Neural cell (in vitro differentiated cells): ENCODE data around the gene DUOX1. TPM values are rescaled to one million over a fixed set of nuclear protein-coding genes. Genes with fewer than 3 reads are reported as not detected.

Experiments used
- H2AFZ ChIP-seq: fragments of 200-600, 300-800 bp; sonication (generic), shearing (Covaris generic); 2 replicates; pipeline ENCODE4 v1.6.0; 2014; ENCODE audit warnings: low read depth, mild to moderate bottlenecking, antibody characterized with exemption, low read length, moderate library complexity
- H3F3A ChIP-seq: fragments of 200-600 bp; shearing (Covaris generic); 2 replicates; pipeline ENCODE4 v1.6.1; 2016; ENCODE audit warnings: mild to moderate bottlenecking, moderate library complexity, mixed read lengths, antibody characterized with exemption, low read length; ENCODE audit not compliant: insufficient read depth, poor library complexity, severe bottlenecking
- H3K27ac ChIP-seq: fragments of 200-600, 300-800 bp; sonication (generic), shearing (Covaris generic); 2 replicates; pipeline ENCODE4 v1.5.1; 2014; ENCODE audit warnings: mild to moderate bottlenecking, low read length, moderate library complexity
- H3K27me3 ChIP-seq: fragments of 300-800, 200-600 bp; sonication (generic), shearing (Covaris generic); 2 replicates; pipeline ENCODE4 v1.6.0; 2014; ENCODE audit warnings: mild to moderate bottlenecking, low read depth, low read length, moderate library complexity; ENCODE audit not compliant: insufficient read depth
- H3K36me3 ChIP-seq: fragments of 300-800, 200-600 bp; sonication (generic), shearing (Covaris generic); 2 replicates; pipeline ENCODE4 v1.5.1; 2014; ENCODE audit warnings: mild to moderate bottlenecking, antibody characterized with exemption, low read length, moderate library complexity; ENCODE audit not compliant: insufficient read depth
- H3K4me2 ChIP-seq: fragments of 300-800, 200-600 bp; sonication (generic), shearing (Covaris generic); 2 replicates; pipeline ENCODE4 v1.6.0; 2014; ENCODE audit warnings: mild to moderate bottlenecking, low read length
- H3K4me3 ChIP-seq: fragments of 300-800, 200-600 bp; sonication (generic), shearing (Covaris generic); 2 replicates; pipeline ENCODE4 v1.5.1; 2014; ENCODE audit warnings: mild to moderate bottlenecking, low read length, moderate library complexity
- H3K79me2 ChIP-seq: fragments of 200-600 bp; shearing (Covaris generic); replicated peaks from 2 replicates; pipeline ENCODE4 v1.6.0; 2014; ENCODE audit warnings: mild to moderate bottlenecking, low read length, moderate library complexity; ENCODE audit not compliant: insufficient read depth
- H3K9ac ChIP-seq: fragments of 300-800, 200-600 bp; sonication (generic), shearing (Covaris generic); 2 replicates; pipeline ENCODE4 v1.6.1; 2016; ENCODE audit warnings: mild to moderate bottlenecking, low read length, mixed read lengths
- H3K9me2 ChIP-seq: fragments of 200-600 bp; shearing (Covaris generic); 2 replicates; pipeline ENCODE4 v1.6.1; 2016; ENCODE audit warnings: mild to moderate bottlenecking, low read length, mixed read lengths; ENCODE audit not compliant: insufficient read depth
- H3K9me3 ChIP-seq: fragments of 200-600, 300-800 bp; sonication (generic), shearing (Covaris generic); 2 replicates; pipeline ENCODE4 v1.6.1; 2016; ENCODE audit warnings: mild to moderate bottlenecking, mixed run types, low read length, moderate library complexity, mixed read lengths
- H4K20me1 ChIP-seq: fragments of 200-600 bp; shearing (Covaris generic); 2 replicates; pipeline ENCODE4 v1.6.1; 2016; ENCODE audit warnings: mild to moderate bottlenecking, mixed run types; ENCODE audit not compliant: insufficient read depth
- CTCF ChIP-seq: fragments of 450-650 bp; IDR thresholded peaks from 2 replicates; pipeline ENCODE4 v1.5.1; 2014; ENCODE audit warnings: antibody characterized with exemption, mild to moderate bottlenecking, moderate library complexity; ENCODE audit not compliant: poor library complexity, severe bottlenecking
- EP300 ChIP-seq: fragments of 450-650 bp; conservative IDR thresholded peaks from 2 replicates; pipeline ENCODE4 v1.6.1; 2014; ENCODE audit warnings: antibody characterized with exemption, mild to moderate bottlenecking, moderate library complexity; ENCODE audit not compliant: poor library complexity, severe bottlenecking
- EZH2 ChIP-seq: fragments of 200-600, 300-800 bp; shearing (Covaris generic), sonication (generic); IDR thresholded peaks from 2 replicates; pipeline ENCODE4 v1.6.1; 2014; ENCODE audit warnings: antibody characterized with exemption, low read length, borderline replicate concordance, mild to moderate bottlenecking; ENCODE audit not compliant: insufficient read depth, poor library complexity, severe bottlenecking
- MXI1 ChIP-seq: fragments of 450-650 bp; conservative IDR thresholded peaks from 2 replicates; pipeline ENCODE4 v1.6.1; 2014; ENCODE audit warnings: antibody characterized with exemption, mild to moderate bottlenecking; ENCODE audit not compliant: poor library complexity, severe bottlenecking
- POLR2AphosphoS5 ChIP-seq: IDR thresholded peaks from 2 replicates; pipeline ENCODE4 v1.6.1; 2012
- RAD21 ChIP-seq: fragments of 450-650 bp; conservative IDR thresholded peaks from 2 replicates; pipeline ENCODE4 v1.6.1; 2014; ENCODE audit warnings: antibody characterized with exemption, mild to moderate bottlenecking, moderate library complexity
- REST ChIP-seq: IDR thresholded peaks from 2 replicates; pipeline ENCODE4 v1.6.1; 2012; ENCODE audit warnings: borderline replicate concordance
- SMC3 ChIP-seq: fragments of 450-650 bp; conservative IDR thresholded peaks from 2 replicates; pipeline ENCODE4 v1.6.1; 2014; ENCODE audit warnings: antibody characterized with exemption, mild to moderate bottlenecking, moderate library complexity; ENCODE audit not compliant: poor library complexity
- TAF1 ChIP-seq: IDR thresholded peaks from 2 replicates; pipeline ENCODE4 v1.6.1; 2012; ENCODE audit warnings: low read depth
- polyA plus RNA-seq: library from polyadenylated mRNA; depleted of rRNA; stranded (reverse); fragments of >200 nt; gene quantifications from 2 replicates; pipeline ENCODE4 v1.2.3, GENCODE V29; 2014

DUOX1 gene
- polyA plus RNA-seq, 1 donor from 2014 or later: not detected

- TF ChIP-seq REST (no peak), SMC3 (no peak), MXI1 (no peak), EP300 (no peak), RAD21 (no peak), POLR2AphosphoS5 (no peak), EZH2 (no peak), TAF1 (no peak), CTCF (no peak)
- H3K79me2 ChIP-seq: no peaks in the 10 kb centered on the region
- H3K4me3 ChIP-seq: no peak overlapping the region
Measured at GRCh38 chr15:45094358-45094730, 35.5 kb upstream of the DUOX1 start.

GRCh38 chr15:45095661-45096060 lies 34.1 kb upstream of the DUOX1 start:
- Histone ChIP-seq H3K9ac (no peak overlapping the region), H2AFZ (no peak overlapping the region), H3K27ac (no peak overlapping the region), H4K20me1 (no peaks in the 10 kb centered on the region), H3K36me3 (no peaks in the 10 kb centered on the region), H3K79me2 (no peaks in the 10 kb centered on the region), H3F3A (no peaks in the 10 kb centered on the region), H3K4me2 (no peak overlapping the region), H3K27me3 (no peaks in the 10 kb centered on the region), H3K4me3 (no peak overlapping the region), H3K9me2 (no peaks in the 10 kb centered on the region), H3K9me3 (no peaks in the 10 kb centered on the region)
- no peak for TF ChIP-seq EP300
- TF ChIP-seq EZH2: no peak
- no peak for TF ChIP-seq POLR2AphosphoS5
- TF ChIP-seq MXI1: no peak
- no peak for TF ChIP-seq SMC3
- no peak for TF ChIP-seq CTCF
- TF ChIP-seq REST: no peak
- no peak for TF ChIP-seq RAD21
- no peak for TF ChIP-seq TAF1

More at GRCh38 chr15:45094358-45094730, 35.5 kb upstream of the DUOX1 start:
- H3K27me3 ChIP-seq: no peaks in the 10 kb centered on the region
- no peak overlapping the region for H3K27ac ChIP-seq
- no peak overlapping the region for H2AFZ ChIP-seq
- no peaks in the 10 kb centered on the region for H3F3A ChIP-seq
- H3K9ac ChIP-seq: no peak overlapping the region
- H3K4me2 ChIP-seq: no peak overlapping the region
- H4K20me1 ChIP-seq: no peaks in the 10 kb centered on the region
- H3K9me3 ChIP-seq: no peaks in the 10 kb centered on the region
- H3K9me2 ChIP-seq: no peaks in the 10 kb centered on the region
- no peaks in the 10 kb centered on the region for H3K36me3 ChIP-seq
